Measurements from ENCODE around the gene RPA1.

DNA sequence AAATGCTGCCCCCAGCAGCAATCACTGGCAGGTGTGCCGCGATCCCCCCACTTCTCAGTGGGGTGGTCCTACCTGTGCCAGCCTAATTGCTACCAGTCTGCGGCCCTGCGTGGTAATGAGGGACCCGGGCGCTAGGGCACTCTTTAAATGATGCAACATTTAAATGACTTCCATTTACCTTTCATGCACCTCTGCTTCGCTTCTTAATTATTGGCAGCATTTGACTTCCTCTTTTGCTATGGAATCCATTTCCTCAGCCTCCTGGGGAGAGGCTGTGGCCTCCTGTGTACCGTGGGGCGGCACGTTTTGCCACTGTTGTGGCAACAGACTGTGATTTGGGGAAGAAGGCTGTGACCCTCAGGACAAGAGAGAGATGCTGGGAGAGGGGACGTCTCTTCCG, 86.1 kb downstream of the RPA1 start:
- TF ChIP-seq, protein P1, sequence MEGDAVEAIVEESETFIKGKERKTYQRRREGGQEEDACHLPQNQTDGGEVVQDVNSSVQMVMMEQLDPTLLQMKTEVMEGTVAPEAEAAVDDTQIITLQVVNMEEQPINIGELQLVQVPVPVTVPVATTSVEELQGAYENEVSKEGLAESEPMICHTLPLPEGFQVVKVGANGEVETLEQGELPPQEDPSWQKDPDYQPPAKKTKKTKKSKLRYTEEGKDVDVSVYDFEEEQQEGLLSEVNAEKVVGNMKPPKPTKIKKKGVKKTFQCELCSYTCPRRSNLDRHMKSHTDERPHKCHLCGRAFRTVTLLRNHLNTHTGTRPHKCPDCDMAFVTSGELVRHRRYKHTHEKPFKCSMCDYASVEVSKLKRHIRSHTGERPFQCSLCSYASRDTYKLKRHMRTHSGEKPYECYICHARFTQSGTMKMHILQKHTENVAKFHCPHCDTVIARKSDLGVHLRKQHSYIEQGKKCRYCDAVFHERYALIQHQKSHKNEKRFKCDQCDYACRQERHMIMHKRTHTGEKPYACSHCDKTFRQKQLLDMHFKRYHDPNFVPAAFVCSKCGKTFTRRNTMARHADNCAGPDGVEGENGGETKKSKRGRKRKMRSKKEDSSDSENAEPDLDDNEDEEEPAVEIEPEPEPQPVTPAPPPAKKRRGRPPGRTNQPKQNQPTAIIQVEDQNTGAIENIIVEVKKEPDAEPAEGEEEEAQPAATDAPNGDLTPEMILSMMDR (tag by site-specific recombination; IDR thresholded peaks at IDR 0.05) = no peak
- TF ChIP-seq, protein P2, sequence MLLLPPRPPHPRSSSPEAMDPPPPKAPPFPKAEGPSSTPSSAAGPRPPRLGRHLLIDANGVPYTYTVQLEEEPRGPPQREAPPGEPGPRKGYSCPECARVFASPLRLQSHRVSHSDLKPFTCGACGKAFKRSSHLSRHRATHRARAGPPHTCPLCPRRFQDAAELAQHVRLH (tag by site-specific recombination; IDR thresholded peaks at IDR 0.05) = no peak
- TF ChIP-seq ZNF549 (tag by site-specific recombination; IDR thresholded peaks at IDR 0.05) (no peak), ZNF677 (tag by site-specific recombination; IDR thresholded peaks at IDR 0.05) (no peak)
- TF ChIP-seq, protein P3, sequence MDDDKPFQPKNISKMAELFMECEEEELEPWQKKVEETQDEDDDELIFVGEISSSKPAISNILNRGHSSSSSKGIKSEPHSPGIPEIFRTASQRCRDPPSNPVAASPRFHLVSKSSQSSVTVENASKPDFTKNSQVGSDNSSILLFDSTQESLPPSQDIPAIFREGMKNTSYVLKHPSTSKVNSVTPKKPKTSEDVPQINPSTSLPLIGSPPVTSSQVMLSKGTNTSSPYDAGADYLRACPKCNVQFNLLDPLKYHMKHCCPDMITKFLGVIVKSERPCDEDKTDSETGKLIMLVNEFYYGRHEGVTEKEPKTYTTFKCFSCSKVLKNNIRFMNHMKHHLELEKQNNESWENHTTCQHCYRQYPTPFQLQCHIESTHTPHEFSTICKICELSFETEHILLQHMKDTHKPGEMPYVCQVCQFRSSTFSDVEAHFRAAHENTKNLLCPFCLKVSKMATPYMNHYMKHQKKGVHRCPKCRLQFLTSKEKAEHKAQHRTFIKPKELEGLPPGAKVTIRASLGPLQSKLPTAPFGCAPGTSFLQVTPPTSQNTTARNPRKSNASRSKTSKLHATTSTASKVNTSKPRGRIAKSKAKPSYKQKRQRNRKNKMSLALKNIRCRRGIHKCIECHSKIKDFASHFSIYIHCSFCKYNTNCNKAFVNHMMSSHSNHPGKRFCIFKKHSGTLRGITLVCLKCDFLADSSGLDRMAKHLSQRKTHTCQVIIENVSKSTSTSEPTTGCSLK (tag by site-specific recombination; IDR thresholded peaks at IDR 0.05) = no peak
- TF ChIP-seq, protein P4, sequence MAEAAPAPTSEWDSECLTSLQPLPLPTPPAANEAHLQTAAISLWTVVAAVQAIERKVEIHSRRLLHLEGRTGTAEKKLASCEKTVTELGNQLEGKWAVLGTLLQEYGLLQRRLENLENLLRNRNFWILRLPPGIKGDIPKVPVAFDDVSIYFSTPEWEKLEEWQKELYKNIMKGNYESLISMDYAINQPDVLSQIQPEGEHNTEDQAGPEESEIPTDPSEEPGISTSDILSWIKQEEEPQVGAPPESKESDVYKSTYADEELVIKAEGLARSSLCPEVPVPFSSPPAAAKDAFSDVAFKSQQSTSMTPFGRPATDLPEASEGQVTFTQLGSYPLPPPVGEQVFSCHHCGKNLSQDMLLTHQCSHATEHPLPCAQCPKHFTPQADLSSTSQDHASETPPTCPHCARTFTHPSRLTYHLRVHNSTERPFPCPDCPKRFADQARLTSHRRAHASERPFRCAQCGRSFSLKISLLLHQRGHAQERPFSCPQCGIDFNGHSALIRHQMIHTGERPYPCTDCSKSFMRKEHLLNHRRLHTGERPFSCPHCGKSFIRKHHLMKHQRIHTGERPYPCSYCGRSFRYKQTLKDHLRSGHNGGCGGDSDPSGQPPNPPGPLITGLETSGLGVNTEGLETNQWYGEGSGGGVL (tag by site-specific recombination; IDR thresholded peaks at IDR 0.05) = no peak

Measured in HEK293 (cell line).